Tibial artery (tissue), 4 donors: ENCODE measurements around the gene HHIP.

ENCODE experiments used
- DNase-seq, 2 donors: peaks; one replicate each; pipeline ENCODE4 v3.0.0-alpha.2; 2019
- H3K27ac ChIP-seq, 2 donors: fragments of 200-600 bp; sonication (generic) in 1 of 2; 1 replicate in 1 of 2; 2 replicates in 1 of 2; pipeline ENCODE4 v1.5.1; 2018 to 2019; ENCODE audit warnings: mild to moderate bottlenecking in 1 of 2
- H3K27me3 ChIP-seq, 2 donors: fragments of 200-600 bp; sonication (generic) in 1 of 2; one replicate each; pipeline versions ENCODE4 v1.5.1 to v1.6.0; 2016 to 2019
- H3K36me3 ChIP-seq, 3 donors: fragments of 200-600 bp; sonication (generic) in 2 of 3; one replicate each; pipeline ENCODE4 v1.5.1; 2016 to 2019; ENCODE audit warnings: mild to moderate bottlenecking in 2 of 3
- H3K4me1 ChIP-seq, 4 donors: fragments of 200-600 bp; sonication (generic) in 2 of 4; 1 replicate in 3 of 4; 2 replicates in 1 of 4; pipeline ENCODE4 v1.5.1; 2016 to 2019
- H3K4me3 ChIP-seq, 2 donors: fragments of 200-600 bp; sonication (generic) in 1 of 2; 1 replicate in 1 of 2; 2 replicates in 1 of 2; pipeline ENCODE4 v1.5.1; 2018 to 2019; ENCODE audit warnings: mild to moderate bottlenecking in 2 of 2
- H3K9me3 ChIP-seq, 3 donors: fragments of 200-600 bp; sonication (generic) in 1 of 3; one replicate each; pipeline ENCODE4 v1.5.1; 2016 to 2019
- intact Hi-C: fragments of 100-400 bp; cut with DNase I; formaldehyde crosslinking; loops from one replicate; pipeline ENCODE4 v1.15.0; 2023; ENCODE audit warnings: low total_unique reads
- TF ChIP-seq, protein P1 (sequence below), 2 experiments: fragments of 200-600 bp in 1 of 2; fragments of 450-650 bp in 1 of 2; IDR thresholded peaks; one replicate each; pipeline ENCODE4 v1.5.1; 2017 to 2019; ENCODE audit warnings: antibody characterized with exemption in 2 of 2, mild to moderate bottlenecking in 1 of 2, moderate library complexity in 1 of 2

HHIP gene

GRCh38 chr4:144723471-144723870 is 77.5 kb downstream of the HHIP start:
- intact Hi-C loops: no loop called here
- TF ChIP-seq, protein P1, sequence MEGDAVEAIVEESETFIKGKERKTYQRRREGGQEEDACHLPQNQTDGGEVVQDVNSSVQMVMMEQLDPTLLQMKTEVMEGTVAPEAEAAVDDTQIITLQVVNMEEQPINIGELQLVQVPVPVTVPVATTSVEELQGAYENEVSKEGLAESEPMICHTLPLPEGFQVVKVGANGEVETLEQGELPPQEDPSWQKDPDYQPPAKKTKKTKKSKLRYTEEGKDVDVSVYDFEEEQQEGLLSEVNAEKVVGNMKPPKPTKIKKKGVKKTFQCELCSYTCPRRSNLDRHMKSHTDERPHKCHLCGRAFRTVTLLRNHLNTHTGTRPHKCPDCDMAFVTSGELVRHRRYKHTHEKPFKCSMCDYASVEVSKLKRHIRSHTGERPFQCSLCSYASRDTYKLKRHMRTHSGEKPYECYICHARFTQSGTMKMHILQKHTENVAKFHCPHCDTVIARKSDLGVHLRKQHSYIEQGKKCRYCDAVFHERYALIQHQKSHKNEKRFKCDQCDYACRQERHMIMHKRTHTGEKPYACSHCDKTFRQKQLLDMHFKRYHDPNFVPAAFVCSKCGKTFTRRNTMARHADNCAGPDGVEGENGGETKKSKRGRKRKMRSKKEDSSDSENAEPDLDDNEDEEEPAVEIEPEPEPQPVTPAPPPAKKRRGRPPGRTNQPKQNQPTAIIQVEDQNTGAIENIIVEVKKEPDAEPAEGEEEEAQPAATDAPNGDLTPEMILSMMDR (IDR thresholded peaks at IDR 0.05): no peak

GRCh38 chr4:144729175-144729574 is 83.2 kb downstream of the HHIP start:
- TF ChIP-seq, protein P1 (IDR thresholded peaks at IDR 0.05): no peak
- H3K4me3 ChIP-seq: no peak overlapping the region
- no peaks in the 10 kb centered on the region for H3K27me3 ChIP-seq
- H3K9me3 ChIP-seq: no peaks in the 10 kb centered on the region
- H3K4me1 ChIP-seq: no peaks in the 10 kb centered on the region
- no peak for DNase-seq
- intact Hi-C loops: no loop called here
- no peak overlapping the region for H3K27ac ChIP-seq
- H3K36me3 ChIP-seq: no peaks in the 10 kb centered on the region

More at GRCh38 chr4:144723471-144723870, 77.5 kb downstream of the HHIP start:
- Histone ChIP-seq H3K4me1 (no peaks in the 10 kb centered on the region), H3K27me3 (no peaks in the 10 kb centered on the region), H3K36me3 (no peaks in the 10 kb centered on the region), H3K4me3 (no peak overlapping the region), H3K27ac (no peak overlapping the region), H3K9me3 (no peaks in the 10 kb centered on the region)
- no peak for DNase-seq

DNA sequence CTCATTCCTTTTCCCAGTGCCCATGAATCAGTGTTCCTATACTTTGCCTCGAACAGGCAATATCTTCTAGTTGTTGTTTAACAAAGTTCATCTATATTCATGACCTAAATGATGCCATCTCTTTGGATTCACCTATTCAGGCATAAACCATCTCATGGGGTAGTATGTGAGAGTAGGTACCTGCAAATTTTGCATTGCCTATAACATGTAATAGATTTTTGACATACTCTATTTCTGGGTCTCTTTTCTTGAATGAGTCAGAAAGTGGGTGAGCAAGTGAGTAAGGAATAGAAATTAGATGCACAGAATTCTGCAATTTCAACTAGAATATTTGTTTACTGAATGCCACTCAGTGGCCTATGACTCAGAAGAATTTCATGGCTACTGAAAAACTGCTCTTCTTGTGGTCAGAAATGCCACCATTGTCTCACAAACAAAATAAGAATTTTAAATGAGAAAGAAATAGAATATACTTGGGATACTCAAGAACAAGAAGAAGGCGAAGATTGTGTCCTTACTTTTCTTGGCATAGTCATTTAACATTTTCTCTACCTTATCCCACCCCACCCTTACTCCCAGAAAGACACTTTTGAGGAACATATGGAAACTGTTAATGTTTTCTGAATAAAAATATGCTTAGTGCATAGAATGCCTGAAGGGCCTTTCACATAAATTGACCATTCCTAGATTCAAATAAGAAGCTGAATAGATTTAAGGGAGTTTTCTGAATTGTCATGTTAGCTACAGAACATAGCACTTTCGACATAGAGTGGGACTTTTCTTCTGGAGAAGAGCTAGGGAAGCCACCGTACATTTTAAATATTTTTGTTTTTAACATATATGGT is 86.8 kb downstream of the HHIP start:
- intact Hi-C loops: no loop called here
- no peak overlapping the region for H3K4me3 ChIP-seq
- no peaks in the 10 kb centered on the region for H3K27me3 ChIP-seq
- H3K27ac ChIP-seq: no peak overlapping the region
- H3K36me3 ChIP-seq: no peaks in the 10 kb centered on the region
- H3K4me1 ChIP-seq: no peaks in the 10 kb centered on the region
- H3K9me3 ChIP-seq: no peaks in the 10 kb centered on the region
- no peak for DNase-seq
- TF ChIP-seq, protein P1 (IDR thresholded peaks at IDR 0.05): no peak

- H3K4me1 ChIP-seq: no peaks in the 10 kb centered on the region
- TF ChIP-seq, protein P1 (IDR thresholded peaks at IDR 0.05): no peak
These were observed 87.6 kb downstream of the HHIP start for GRCh38 chr4:144733566-144733965.

GRCh38 chr4:144734522-144734921 is 88.6 kb downstream of the HHIP start:
- Histone ChIP-seq H3K9me3 (no peaks in the 10 kb centered on the region), H3K4me3 (no peak overlapping the region), H3K27me3 (no peaks in the 10 kb centered on the region), H3K27ac (no peak overlapping the region), H3K4me1 (no peaks in the 10 kb centered on the region), H3K36me3 (no peaks in the 10 kb centered on the region)
- no peak for DNase-seq
- intact Hi-C loops: no loop called here
- TF ChIP-seq, protein P1 (IDR thresholded peaks at IDR 0.05): no peak

More at GRCh38 chr4:144733566-144733965, 87.6 kb downstream of the HHIP start:
- Histone ChIP-seq H3K36me3 (no peaks in the 10 kb centered on the region), H3K27me3 (no peaks in the 10 kb centered on the region), H3K27ac (no peak overlapping the region), H3K4me3 (no peak overlapping the region), H3K9me3 (no peaks in the 10 kb centered on the region)
- DNase-seq: no peak
- intact Hi-C loops: no loop called here
